SJCRH30 (cell line): ENCODE measurements around the gene GTF2B. TPM values are rescaled to one million over a fixed set of nuclear protein-coding genes. Genes with fewer than 3 reads are reported as not detected.
"Not testable (repeated sequence)": the region's sequence is repeated elsewhere in the genome, so short reads cannot be mapped to it uniquely, and the experiment has no call there.

Experiments
- DNase-seq, 2 experiments: peaks; one replicate each; pipeline ENCODE4 v3.0.0-alpha.2; 2015 to 2020
- H3K27ac ChIP-seq: fragments of 250-450 bp; sonication (Bioruptor Pico); 2 replicates; pipeline ENCODE4 v1.5.1; 2020; ENCODE audit warnings: mild to moderate bottlenecking, moderate library complexity
- H3K27me3 ChIP-seq: fragments of 250-450 bp; sonication (Bioruptor Pico); 2 replicates; pipeline ENCODE4 v1.5.1; 2020; ENCODE audit warnings: mild to moderate bottlenecking, moderate library complexity
- H3K36me3 ChIP-seq: fragments of 250-450 bp; sonication (Bioruptor Pico); 2 replicates; pipeline ENCODE4 v1.5.1; 2020; ENCODE audit warnings: mild to moderate bottlenecking, moderate library complexity
- H3K4me1 ChIP-seq: fragments of 250-450 bp; sonication (Bioruptor Pico); 2 replicates; pipeline ENCODE4 v1.5.1; 2020; ENCODE audit warnings: mild to moderate bottlenecking, moderate library complexity
- H3K4me3 ChIP-seq: fragments of 250-450 bp; sonication (Bioruptor Pico); 2 replicates; pipeline ENCODE4 v1.5.1; 2020; ENCODE audit warnings: mild to moderate bottlenecking, moderate library complexity
- H3K9me3 ChIP-seq: fragments of 250-450 bp; sonication (Bioruptor Pico); replicated peaks from 2 replicates; pipeline ENCODE4 v1.5.1; 2020; ENCODE audit warnings: mild to moderate bottlenecking, moderate library complexity
- total RNA-seq: library from RNA; depleted of rRNA; stranded (reverse); fragments of >200 nt; shearing (Covaris generic); gene quantifications from 2 replicates; pipeline ENCODE4 v1.2.3, GENCODE V29; 2014; rRNA removed

The GTF2B gene, protein sequence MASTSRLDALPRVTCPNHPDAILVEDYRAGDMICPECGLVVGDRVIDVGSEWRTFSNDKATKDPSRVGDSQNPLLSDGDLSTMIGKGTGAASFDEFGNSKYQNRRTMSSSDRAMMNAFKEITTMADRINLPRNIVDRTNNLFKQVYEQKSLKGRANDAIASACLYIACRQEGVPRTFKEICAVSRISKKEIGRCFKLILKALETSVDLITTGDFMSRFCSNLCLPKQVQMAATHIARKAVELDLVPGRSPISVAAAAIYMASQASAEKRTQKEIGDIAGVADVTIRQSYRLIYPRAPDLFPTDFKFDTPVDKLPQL
- total RNA-seq, result 48.6 and 49.0 TPM in 2 replicates

- peak; percentile 89 to 94 for DNase-seq
These were observed at the start of gene GTF2B for GRCh38 chr1:88891318-88891950. TSS of gene GTF2B (minus strand) at chr1:88891567. CDS start at chr1:88891499, 68 bp downstream.

DNA sequence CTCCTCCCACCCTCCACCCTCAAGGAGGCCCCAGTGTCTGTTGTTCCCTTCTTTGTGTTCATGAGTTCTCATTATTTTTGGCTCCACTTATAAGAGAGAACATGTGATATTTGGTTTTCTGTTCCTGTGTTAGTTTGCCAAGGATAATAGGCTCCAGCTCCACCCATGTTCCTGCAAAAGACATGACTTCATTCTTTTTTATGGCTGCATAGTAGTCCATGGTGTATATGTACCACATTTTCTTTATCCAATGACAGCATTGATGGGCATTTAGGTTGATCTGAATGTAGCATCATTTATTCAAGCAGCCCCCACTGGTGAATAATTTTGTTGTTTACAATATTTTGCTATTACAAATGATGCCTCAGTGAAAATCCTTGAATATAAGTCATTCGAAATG, 47.2 kb upstream of the GTF2B start:
- H3K9me3 ChIP-seq, H3K4me1 ChIP-seq, H3K27ac ChIP-seq, H3K27me3 ChIP-seq, H3K4me3 ChIP-seq, DNase-seq: not testable (repeated sequence)
- peaks cover 30% of the 10 kb centered on the region for H3K36me3 ChIP-seq

More at GRCh38 chr1:88891318-88891950, at the start of gene GTF2B:
- Histone ChIP-seq H3K27me3 (no peaks in the 10 kb centered on the region), H3K36me3 (no peaks in the 10 kb centered on the region), H3K27ac (peak within 1 kb of the TSS; percentile 66), H3K4me1 (no peaks in the 10 kb centered on the region), H3K9me3 (no peaks in the 10 kb centered on the region), H3K4me3 (peak within 1 kb of the TSS; percentile 94)

DNA sequence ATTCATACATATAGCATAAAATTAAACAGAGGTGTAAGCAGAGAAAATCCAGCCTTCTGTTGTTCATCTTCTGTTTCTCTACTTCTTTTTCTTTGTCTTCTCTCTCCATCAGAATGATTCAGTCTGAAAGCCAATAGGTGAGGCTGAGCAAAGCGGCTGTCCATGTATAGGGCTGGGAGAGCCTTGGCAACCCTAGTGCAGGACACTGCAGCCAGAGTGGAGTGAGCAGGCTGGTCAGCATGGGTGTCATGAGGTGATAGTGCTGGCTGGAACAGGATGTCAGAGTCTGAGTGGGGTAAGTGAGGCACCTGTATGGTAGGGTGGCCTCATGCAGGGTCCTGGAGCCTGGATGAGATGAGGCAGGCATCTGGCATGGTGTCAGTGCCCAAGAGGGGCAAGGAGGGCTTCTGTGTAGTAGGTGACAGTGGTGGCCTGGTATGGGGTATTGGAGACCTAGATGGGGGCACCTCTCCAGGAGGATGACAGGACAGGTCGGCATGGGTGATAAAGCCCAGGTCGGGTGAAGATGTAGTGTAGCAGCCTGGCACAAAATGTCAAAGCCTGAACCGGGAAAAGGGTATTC, 45.5 kb upstream of the GTF2B start:
- H3K27ac ChIP-seq, result no peak overlapping the region
- no peaks in the 10 kb centered on the region for H3K9me3 ChIP-seq
- no peaks in the 10 kb centered on the region for H3K4me1 ChIP-seq
- no peak overlapping the region for H3K4me3 ChIP-seq
- no peak for DNase-seq
- H3K27me3 ChIP-seq, result no peaks in the 10 kb centered on the region
- H3K36me3 ChIP-seq, result peaks cover 26% of the 10 kb centered on the region

DNA sequence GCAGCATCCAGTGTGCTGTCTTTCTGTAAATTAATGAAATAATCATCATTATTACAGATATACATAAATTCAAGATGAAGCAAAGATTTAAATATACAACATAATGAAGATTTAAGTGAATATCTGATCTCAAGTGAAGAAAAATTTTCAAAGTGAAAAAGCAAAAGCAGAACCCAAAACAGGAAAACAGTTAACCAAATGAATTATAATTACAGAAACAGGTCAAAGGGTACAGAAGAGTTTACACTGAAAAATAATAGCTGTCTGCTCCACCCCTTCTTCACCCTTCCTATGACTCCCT, 44.8 kb upstream of the GTF2B start:
- Histone ChIP-seq H3K36me3 (peaks cover 25% of the 10 kb centered on the region), H3K9me3 (no peaks in the 10 kb centered on the region), H3K4me1 (no peaks in the 10 kb centered on the region), H3K4me3 (no peak overlapping the region), H3K27me3 (no peaks in the 10 kb centered on the region), H3K27ac (no peak overlapping the region)
- no peak for DNase-seq

DNA sequence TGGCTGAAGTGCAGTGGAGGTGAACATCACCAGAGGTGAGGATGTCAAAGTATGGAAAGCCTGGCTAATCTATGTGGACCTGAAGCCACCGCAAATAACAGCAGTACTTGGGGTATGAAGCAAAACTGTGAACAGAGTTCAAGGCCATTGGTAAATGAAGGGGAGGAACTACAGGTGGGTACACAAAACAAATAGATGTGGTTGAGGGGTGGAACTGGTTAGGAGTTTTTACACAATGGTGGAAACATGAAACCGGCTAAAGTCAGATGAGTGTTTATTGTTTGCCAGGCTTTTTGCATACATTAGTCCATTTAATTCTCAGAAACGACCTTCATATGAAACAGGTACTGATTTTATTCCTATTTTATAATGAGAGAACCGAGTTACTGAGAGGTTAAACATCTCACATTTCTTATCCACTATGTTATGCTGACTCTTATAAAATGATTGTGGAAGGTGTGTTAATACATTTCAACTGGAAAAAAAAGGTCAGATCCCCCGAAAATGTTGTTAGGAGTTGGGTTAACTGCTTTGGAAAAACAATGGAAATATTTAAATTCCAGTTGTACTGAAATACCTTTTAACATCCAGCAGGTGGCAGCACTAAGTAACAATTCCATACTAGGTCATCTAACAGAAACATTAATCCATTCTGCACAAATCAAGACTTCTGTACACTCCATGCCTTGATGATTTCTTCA, 44.3 kb upstream of the GTF2B start:
- no peak overlapping the region for H3K4me3 ChIP-seq
- no peaks in the 10 kb centered on the region for H3K9me3 ChIP-seq
- H3K27me3 ChIP-seq, result no peaks in the 10 kb centered on the region
- H3K4me1 ChIP-seq, result no peaks in the 10 kb centered on the region
- peak in 1 of 2 experiments; percentile 67 for DNase-seq
- H3K36me3 ChIP-seq, result peaks cover 20% of the 10 kb centered on the region
- H3K27ac ChIP-seq, result no peak overlapping the region

DNA sequence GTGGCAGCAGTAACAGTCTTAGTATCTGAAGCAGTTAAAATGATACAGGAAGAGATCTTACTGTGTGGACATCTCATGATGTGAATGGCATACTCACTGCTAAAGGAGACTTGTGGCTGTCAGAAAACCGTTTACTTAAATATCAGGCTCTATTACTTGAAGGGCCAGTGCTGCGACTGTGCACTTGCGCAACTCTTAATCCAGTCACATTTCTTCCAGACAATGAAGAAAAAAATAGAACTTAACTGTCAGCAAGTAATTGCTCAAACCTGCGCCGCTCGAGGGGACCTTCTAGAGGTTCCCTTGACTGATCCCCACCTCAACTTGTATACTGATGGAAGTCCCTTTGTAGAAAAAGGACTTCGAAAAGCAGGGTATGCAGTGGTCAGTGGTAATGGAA, 38.8 kb upstream of the GTF2B start:
- H3K4me3 ChIP-seq, H3K36me3 ChIP-seq, DNase-seq, H3K27me3 ChIP-seq, H3K9me3 ChIP-seq, H3K27ac ChIP-seq, H3K4me1 ChIP-seq: not testable (repeated sequence)

DNA sequence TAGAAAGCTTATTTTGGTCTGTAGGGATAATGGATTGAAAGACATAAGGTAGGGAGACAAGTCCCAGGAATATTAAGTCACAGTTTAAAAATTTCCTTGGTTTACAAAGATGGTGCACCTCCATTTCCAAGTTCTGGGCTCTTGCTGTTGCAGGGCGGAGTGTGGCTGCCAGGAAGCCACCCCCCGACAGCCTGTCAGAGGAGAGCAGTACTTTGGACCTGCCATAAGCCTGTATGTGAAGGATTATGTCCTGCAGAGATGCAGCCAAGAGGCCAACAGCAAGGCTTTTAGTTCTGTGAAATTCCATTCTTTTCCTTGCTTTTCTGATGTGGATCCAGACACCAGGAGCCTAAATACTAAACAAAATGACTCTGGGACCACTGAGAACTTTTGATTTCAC, 31.9 kb upstream of the GTF2B start:
- Histone ChIP-seq H3K4me1 (no peaks in the 10 kb centered on the region), H3K4me3 (no peak overlapping the region), H3K27ac (no peak overlapping the region), H3K9me3 (no peaks in the 10 kb centered on the region), H3K36me3 (peaks cover 6% of the 10 kb centered on the region; the same call in 1 of the 2 replicates), H3K27me3 (no peaks in the 10 kb centered on the region)
- DNase-seq, result no peak

GRCh38 chr1:88922214-88922613, 30.8 kb upstream of the GTF2B start:
- DNase-seq, result no peak
- H3K36me3 ChIP-seq, result peaks cover 6% of the 10 kb centered on the region; the same call in 1 of the 2 replicates
- no peak overlapping the region for H3K27ac ChIP-seq
- H3K27me3 ChIP-seq, result no peaks in the 10 kb centered on the region
- H3K9me3 ChIP-seq, result no peaks in the 10 kb centered on the region; the same call in 1 of the 2 replicates
- no peaks in the 10 kb centered on the region for H3K4me1 ChIP-seq
- no peak overlapping the region for H3K4me3 ChIP-seq

GRCh38 chr1:88920845-88921244, 29.5 kb upstream of the GTF2B start:
- Histone ChIP-seq H3K27ac (no peak overlapping the region), H3K27me3 (no peaks in the 10 kb centered on the region), H3K4me3 (no peak overlapping the region), H3K36me3 (peaks cover 6% of the 10 kb centered on the region; the same call in 1 of the 2 replicates), H3K4me1 (no peaks in the 10 kb centered on the region), H3K9me3 (no peaks in the 10 kb centered on the region; the same call in 1 of the 2 replicates)
- no peak for DNase-seq

GRCh38 chr1:88917321-88918025, 26.1 kb upstream of the GTF2B start:
- Histone ChIP-seq H3K27ac (no peak overlapping the region), H3K4me3 (no peak overlapping the region), H3K36me3 (0 out of 2 replicates have a peak, but pooled peaks cover 6% of the 10 kb centered on the region), H3K27me3 (no peaks in the 10 kb centered on the region), H3K9me3 (no peaks in the 10 kb centered on the region; the same call in 1 of the 2 replicates), H3K4me1 (no peaks in the 10 kb centered on the region)
- no peak for DNase-seq

GRCh38 chr1:88916883-88917282, 25.5 kb upstream of the GTF2B start:
- no peaks in the 10 kb centered on the region for H3K27me3 ChIP-seq
- H3K4me1 ChIP-seq, result no peaks in the 10 kb centered on the region
- no peak overlapping the region for H3K27ac ChIP-seq
- no peak for DNase-seq
- H3K4me3 ChIP-seq, result no peak overlapping the region
- H3K9me3 ChIP-seq, result no peaks in the 10 kb centered on the region; the same call in 1 of the 2 replicates
- 0 out of 2 replicates have a peak, but pooled peaks cover 6% of the 10 kb centered on the region for H3K36me3 ChIP-seq

DNA sequence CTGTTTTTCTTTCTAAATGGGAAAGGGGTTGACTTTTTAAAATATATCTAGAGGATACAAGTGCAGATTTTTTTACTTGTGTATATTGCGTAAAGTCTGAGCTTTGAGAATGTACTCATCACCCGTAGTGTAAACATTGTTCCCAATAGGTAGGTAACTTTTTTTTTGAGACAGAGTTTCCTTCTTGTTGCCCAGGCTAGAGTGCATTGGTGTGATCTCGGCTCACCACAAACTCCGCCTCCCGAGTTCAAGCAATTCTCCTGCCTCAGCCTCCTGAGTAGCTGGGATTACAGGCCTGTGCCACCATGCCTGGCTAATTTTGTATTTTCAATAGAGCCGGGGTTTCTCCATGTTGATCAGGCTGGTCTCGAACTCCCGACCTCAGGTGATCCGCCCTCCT, 20.4 kb upstream of the GTF2B start:
- DNase-seq, H3K9me3 ChIP-seq, H3K27me3 ChIP-seq, H3K4me1 ChIP-seq, H3K27ac ChIP-seq, H3K36me3 ChIP-seq, H3K4me3 ChIP-seq: not testable (repeated sequence)

DNA sequence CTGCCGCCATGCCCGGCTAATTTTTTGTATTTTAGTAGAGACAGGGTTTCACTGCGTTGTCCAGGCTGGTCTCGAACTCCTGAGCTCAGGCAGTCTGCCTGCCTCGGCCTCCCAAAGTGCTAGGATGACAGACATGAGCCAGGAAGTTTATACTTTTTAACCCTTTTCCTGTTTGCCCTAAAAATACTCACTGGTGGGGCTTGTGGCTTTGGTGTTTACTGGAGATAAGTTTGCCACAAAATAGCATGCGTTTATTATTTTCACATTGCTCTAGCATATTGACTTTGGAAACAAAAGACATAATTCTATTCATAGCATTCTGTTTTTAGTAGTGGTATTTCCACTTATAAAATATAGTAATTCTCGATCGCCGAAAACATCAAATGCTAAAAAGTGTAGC, 19.8 kb upstream of the GTF2B start:
- no peak overlapping the region for H3K27ac ChIP-seq
- no peaks in the 10 kb centered on the region for H3K36me3 ChIP-seq
- no peak overlapping the region for H3K4me3 ChIP-seq
- H3K4me1 ChIP-seq, result no peaks in the 10 kb centered on the region
- H3K27me3 ChIP-seq, result no peaks in the 10 kb centered on the region
- no peak for DNase-seq
- H3K9me3 ChIP-seq, result no peaks in the 10 kb centered on the region

- Histone ChIP-seq H3K27me3 (no peaks in the 10 kb centered on the region), H3K27ac (no peak overlapping the region), H3K9me3 (no peaks in the 10 kb centered on the region), H3K4me3 (no peak overlapping the region), H3K4me1 (no peaks in the 10 kb centered on the region), H3K36me3 (no peaks in the 10 kb centered on the region)
- DNase-seq, result no peak
These were observed 19.0 kb upstream of the GTF2B start for GRCh38 chr1:88910401-88910800.
